HFF-Myc (cell line): ENCODE data around the gene NOC2L.

Experiments
- DNase-seq: peaks from one replicate; pipeline ENCODE4 v3.0.0-alpha.2; 2011; ENCODE audit warnings: low read depth; ENCODE audit errors: extremely low read depth
- H3K4me3 ChIP-seq: replicated peaks from 2 replicates; pipeline ENCODE4 v1.5.1; 2011; ENCODE audit warnings: low read depth, mild to moderate bottlenecking, control low read depth, low read length
- TF ChIP-seq, protein P1 (sequence below): IDR thresholded peaks from 2 replicates; pipeline ENCODE4 v1.5.1; 2012; ENCODE audit warnings: mild to moderate bottlenecking, low read depth, low read length, control low read depth; ENCODE audit errors: missing control alignments

Gene NOC2L

GRCh38 chr1:897226-897625, 61.8 kb downstream of the NOC2L start:
- no peak for DNase-seq
- no peak overlapping the region for H3K4me3 ChIP-seq
- TF ChIP-seq, protein P1, sequence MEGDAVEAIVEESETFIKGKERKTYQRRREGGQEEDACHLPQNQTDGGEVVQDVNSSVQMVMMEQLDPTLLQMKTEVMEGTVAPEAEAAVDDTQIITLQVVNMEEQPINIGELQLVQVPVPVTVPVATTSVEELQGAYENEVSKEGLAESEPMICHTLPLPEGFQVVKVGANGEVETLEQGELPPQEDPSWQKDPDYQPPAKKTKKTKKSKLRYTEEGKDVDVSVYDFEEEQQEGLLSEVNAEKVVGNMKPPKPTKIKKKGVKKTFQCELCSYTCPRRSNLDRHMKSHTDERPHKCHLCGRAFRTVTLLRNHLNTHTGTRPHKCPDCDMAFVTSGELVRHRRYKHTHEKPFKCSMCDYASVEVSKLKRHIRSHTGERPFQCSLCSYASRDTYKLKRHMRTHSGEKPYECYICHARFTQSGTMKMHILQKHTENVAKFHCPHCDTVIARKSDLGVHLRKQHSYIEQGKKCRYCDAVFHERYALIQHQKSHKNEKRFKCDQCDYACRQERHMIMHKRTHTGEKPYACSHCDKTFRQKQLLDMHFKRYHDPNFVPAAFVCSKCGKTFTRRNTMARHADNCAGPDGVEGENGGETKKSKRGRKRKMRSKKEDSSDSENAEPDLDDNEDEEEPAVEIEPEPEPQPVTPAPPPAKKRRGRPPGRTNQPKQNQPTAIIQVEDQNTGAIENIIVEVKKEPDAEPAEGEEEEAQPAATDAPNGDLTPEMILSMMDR, result no peak
